Smooth muscle cell (in vitro differentiated cells): ENCODE results near the gene RASA1. TPM values are rescaled to one million over a fixed set of nuclear protein-coding genes. Genes with fewer than 3 reads are reported as not detected.

Experiments
- DNase-seq: peaks from one replicate; lab custom pipeline; 2025; ENCODE audit not compliant: unreplicated experiment; lab: John Stamatoyannopoulos, UW
- H2AFZ ChIP-seq: fragments of 200-600 bp; sonication (generic); 2 replicates; pipeline ENCODE4 v1.6.0; 2016; ENCODE audit warnings: antibody characterized with exemption, low read depth, mild to moderate bottlenecking
- H3F3A ChIP-seq: fragments of 200-600 bp; sonication (generic); 2 replicates; pipeline ENCODE4 v1.6.0; 2017; ENCODE audit warnings: antibody characterized with exemption, low read depth
- H3K27ac ChIP-seq: fragments of 200-600 bp; sonication (generic); 2 replicates; pipeline ENCODE4 v1.5.1; 2016; ENCODE audit warnings: low read depth, mild to moderate bottlenecking
- H3K27me3 ChIP-seq: fragments of 200-600 bp; sonication (generic); 2 replicates; pipeline ENCODE4 v1.6.1; 2016; ENCODE audit warnings: low read depth, mild to moderate bottlenecking
- H3K36me3 ChIP-seq: fragments of 200-600 bp; sonication (generic); 2 replicates; pipeline ENCODE4 v1.5.1; 2016; ENCODE audit warnings: low read depth
- H3K4me1 ChIP-seq: fragments of 200-600 bp; sonication (generic); 2 replicates; pipeline ENCODE4 v1.5.1; 2016; ENCODE audit warnings: low read depth
- H3K4me2 ChIP-seq: fragments of 200-600 bp; sonication (generic); 2 replicates; pipeline ENCODE4 v1.6.0; 2016; ENCODE audit warnings: mild to moderate bottlenecking
- H3K4me3 ChIP-seq: fragments of 200-600 bp; sonication (generic); 2 replicates; pipeline ENCODE4 v1.5.1; 2016; ENCODE audit warnings: mild to moderate bottlenecking
- H3K79me2 ChIP-seq: fragments of 200-600 bp; sonication (generic); 2 replicates; pipeline ENCODE4 v1.6.0; 2016; ENCODE audit warnings: low read depth, mild to moderate bottlenecking
- H3K9ac ChIP-seq: fragments of 200-600 bp; sonication (generic); 2 replicates; pipeline ENCODE4 v1.6.0; 2016; ENCODE audit warnings: low read depth
- H3K9me3 ChIP-seq: fragments of 200-600 bp; sonication (generic); replicated peaks from 2 replicates; pipeline ENCODE4 v1.5.1; 2016; ENCODE audit warnings: low read depth
- H4K20me1 ChIP-seq: fragments of 200-600 bp; sonication (generic); 2 replicates; pipeline ENCODE4 v1.6.0; 2016; ENCODE audit warnings: low read depth
- CTCF ChIP-seq: fragments of 200-600 bp; sonication (generic); IDR thresholded peaks from 2 replicates; pipeline ENCODE4 v1.5.1; 2017; ENCODE audit warnings: borderline replicate concordance, mild to moderate bottlenecking, antibody characterized with exemption; ENCODE audit not compliant: insufficient read depth, poor library complexity, severe bottlenecking
- WGBS: methylation state at CpG from one replicate; pipeline ENCODE4 v1.1.7; 2016; ENCODE audit warnings: low lambda C conversion rate; 5-methylcytosine and 5-hydroxymethylcytosine counted together
- polyA plus RNA-seq: library from polyadenylated mRNA; unstranded; fragments of >200 nt; fragmentation: Nextera tagmentation; extraction: Ambion mirVana; gene quantifications from 2 replicates; pipeline ENCODE4 v1.2.1, GENCODE V29; 2016
- total RNA-seq: library from RNA; depleted of rRNA; stranded (reverse); fragments of >200 nt; gene quantifications from 2 replicates; pipeline ENCODE4 v1.2.3, GENCODE V29; 2014

Gene RASA1
- total and polyA plus RNA-seq, 2 experiments from 2014 or later, result 28.9 to 59.6 TPM

GRCh38 chr5:87412630-87413342 is 145.1 kb downstream of the RASA1 start, which contains the start of gene CCNH:
TSS of gene CCNH (minus strand) at chr5:87412930. CDS start at chr5:87412794, 136 bp downstream.
- Histone ChIP-seq H4K20me1 (peaks cover 13% of the 10 kb centered on the region), H3K27ac (peak within 1 kb of the TSS; percentile 89), H3K79me2 (peaks cover 28% of the 10 kb centered on the region), H3K9me3 (no peaks in the 10 kb centered on the region), H3F3A (no peaks in the 10 kb centered on the region), H2AFZ (peak within 1 kb of the TSS; percentile 93), H3K4me2 (peak within 1 kb of the TSS; percentile 88), H3K36me3 (peaks cover 5% of the 10 kb centered on the region), H3K9ac (peak within 1 kb of the TSS; percentile 95), H3K27me3 (no peaks in the 10 kb centered on the region), H3K4me1 (peaks cover 16% of the 10 kb centered on the region), H3K4me3 (peak within 1 kb of the TSS; percentile 75)
- 3% methylated on average over 46 of the region's 46 CpGs for WGBS
- TF ChIP-seq CTCF, result no peak
- peak; percentile 78 for DNase-seq

GRCh38 chr5:87413343-87413645 is 145.6 kb downstream of the RASA1 start:
- Histone ChIP-seq H3K9ac (peak overlapping the region; percentile 59), H3K4me1 (peaks cover 16% of the 10 kb centered on the region), H3F3A (no peaks in the 10 kb centered on the region), H3K4me3 (peak overlapping the region; percentile 75), H4K20me1 (peaks cover 13% of the 10 kb centered on the region), H3K27ac (peak overlapping the region; percentile 89), H3K36me3 (peaks cover 4% of the 10 kb centered on the region), H3K79me2 (peaks cover 28% of the 10 kb centered on the region), H3K27me3 (no peaks in the 10 kb centered on the region), H2AFZ (peak overlapping the region; percentile 93), H3K4me2 (peak overlapping the region; percentile 88), H3K9me3 (no peaks in the 10 kb centered on the region)
- TF ChIP-seq CTCF, result no peak
- 65% methylated on average over 3 of the region's 3 CpGs for WGBS
- no peak for DNase-seq

GRCh38 chr5:87418506-87418905 is 150.8 kb downstream of the RASA1 start:
- Histone ChIP-seq H3K79me2 (no peaks in the 10 kb centered on the region), H3K36me3 (no peaks in the 10 kb centered on the region), H3K9me3 (no peaks in the 10 kb centered on the region), H3K9ac (no peak overlapping the region), H4K20me1 (no peaks in the 10 kb centered on the region), H2AFZ (no peak overlapping the region), H3K27ac (no peak overlapping the region), H3K4me2 (no peak overlapping the region), H3F3A (no peaks in the 10 kb centered on the region), H3K27me3 (no peaks in the 10 kb centered on the region), H3K4me3 (no peak overlapping the region), H3K4me1 (peaks cover 1% of the 10 kb centered on the region)
- no peak for TF ChIP-seq CTCF
- no peak for DNase-seq

GRCh38 chr5:87421307-87421706 is 153.6 kb downstream of the RASA1 start:
- Histone ChIP-seq H2AFZ (no peak overlapping the region), H3K27ac (peak overlapping the region; percentile 12), H4K20me1 (no peaks in the 10 kb centered on the region), H3F3A (no peaks in the 10 kb centered on the region), H3K79me2 (no peaks in the 10 kb centered on the region), H3K9ac (no peak overlapping the region), H3K9me3 (no peaks in the 10 kb centered on the region), H3K4me3 (no peak overlapping the region), H3K4me1 (no peaks in the 10 kb centered on the region), H3K36me3 (no peaks in the 10 kb centered on the region), H3K4me2 (no peak overlapping the region), H3K27me3 (no peaks in the 10 kb centered on the region)
- TF ChIP-seq CTCF, result no peak
- no peak for DNase-seq
